ENCODE data around the gene ZFAND3.

ZFAND3 gene

DNA sequence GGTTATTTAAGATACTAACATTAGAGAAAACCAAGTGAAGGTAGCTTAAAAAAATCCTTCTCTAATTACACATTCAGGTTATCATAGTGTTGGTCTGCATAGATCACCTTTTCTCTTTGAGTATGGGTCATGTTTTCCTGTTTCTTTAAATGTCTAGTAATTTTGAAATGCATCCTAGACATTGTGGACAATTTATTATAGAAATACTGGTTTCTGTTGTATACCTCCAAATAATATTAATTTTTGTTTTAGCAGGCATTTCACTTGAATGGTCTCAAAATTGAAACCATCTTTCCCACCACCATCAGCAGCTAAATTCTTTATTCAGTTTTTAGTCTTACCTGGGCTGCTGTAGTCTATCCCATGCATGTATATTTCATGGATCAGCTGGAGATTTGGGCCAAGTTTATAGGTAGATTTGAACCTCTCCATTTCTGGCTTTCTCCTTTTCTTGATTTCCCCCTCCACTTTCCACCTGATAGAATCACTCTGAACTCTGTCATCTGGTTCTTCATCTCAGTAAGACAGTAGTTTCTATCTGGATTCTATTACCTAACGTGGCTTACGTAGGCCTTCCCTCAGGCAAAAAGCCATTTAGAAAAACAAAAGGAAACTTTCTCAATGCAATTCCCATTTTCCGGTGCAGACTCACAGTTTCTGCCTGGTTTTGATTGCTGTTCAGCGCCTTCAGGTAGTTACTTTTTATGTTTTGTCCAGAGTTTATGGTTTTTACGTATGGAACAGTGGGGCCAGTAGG is 52.3 kb downstream of the ZFAND3 start:
- DNase-seq = no peak
- TF ChIP-seq, protein P1, sequence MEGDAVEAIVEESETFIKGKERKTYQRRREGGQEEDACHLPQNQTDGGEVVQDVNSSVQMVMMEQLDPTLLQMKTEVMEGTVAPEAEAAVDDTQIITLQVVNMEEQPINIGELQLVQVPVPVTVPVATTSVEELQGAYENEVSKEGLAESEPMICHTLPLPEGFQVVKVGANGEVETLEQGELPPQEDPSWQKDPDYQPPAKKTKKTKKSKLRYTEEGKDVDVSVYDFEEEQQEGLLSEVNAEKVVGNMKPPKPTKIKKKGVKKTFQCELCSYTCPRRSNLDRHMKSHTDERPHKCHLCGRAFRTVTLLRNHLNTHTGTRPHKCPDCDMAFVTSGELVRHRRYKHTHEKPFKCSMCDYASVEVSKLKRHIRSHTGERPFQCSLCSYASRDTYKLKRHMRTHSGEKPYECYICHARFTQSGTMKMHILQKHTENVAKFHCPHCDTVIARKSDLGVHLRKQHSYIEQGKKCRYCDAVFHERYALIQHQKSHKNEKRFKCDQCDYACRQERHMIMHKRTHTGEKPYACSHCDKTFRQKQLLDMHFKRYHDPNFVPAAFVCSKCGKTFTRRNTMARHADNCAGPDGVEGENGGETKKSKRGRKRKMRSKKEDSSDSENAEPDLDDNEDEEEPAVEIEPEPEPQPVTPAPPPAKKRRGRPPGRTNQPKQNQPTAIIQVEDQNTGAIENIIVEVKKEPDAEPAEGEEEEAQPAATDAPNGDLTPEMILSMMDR (IDR thresholded peaks at IDR 0.05; ENCODE audit: borderline replicate concordance, extremely low read depth, low read length, poor library complexity, severe bottlenecking) = no peak
- TF ChIP-seq EZH2 (IDR thresholded peaks at IDR 0.05; ENCODE audit: borderline replicate concordance, low read depth, low read length, severe bottlenecking) = no peak
- Histone ChIP-seq H3K9me3 (ENCODE audit: insufficient read depth, low read length, severe bottlenecking) (peaks cover 3% of the 10 kb centered on the region), H2AFZ (ENCODE audit: low read depth, low read length) (no peak overlapping the region), H3K4me2 (ENCODE audit: insufficient read depth, low read length) (no peak overlapping the region), H4K20me1 (ENCODE audit: insufficient read depth, low read length) (peaks cover 52% of the 10 kb centered on the region), H3K27me3 (ENCODE audit: insufficient read depth, low read length, poor library complexity) (no peaks in the 10 kb centered on the region), H3K4me1 (ENCODE audit: insufficient read depth, low read length) (no peaks in the 10 kb centered on the region), H3K27ac (ENCODE audit: low read length) (no peak overlapping the region), H3K79me2 (ENCODE audit: insufficient read depth, low read length) (peaks cover 98% of the 10 kb centered on the region), H3K9ac (ENCODE audit: low read depth, low read length) (no peak overlapping the region), H3K36me3 (ENCODE audit: insufficient read depth, low read length) (no peaks in the 10 kb centered on the region), H3K4me3 (ENCODE audit: low read depth in 1 of 2, low read length in 2 of 2) (no peak overlapping the region)
- ATAC-seq (ENCODE audit: insufficient read depth, low read depth) = no peak

DNA sequence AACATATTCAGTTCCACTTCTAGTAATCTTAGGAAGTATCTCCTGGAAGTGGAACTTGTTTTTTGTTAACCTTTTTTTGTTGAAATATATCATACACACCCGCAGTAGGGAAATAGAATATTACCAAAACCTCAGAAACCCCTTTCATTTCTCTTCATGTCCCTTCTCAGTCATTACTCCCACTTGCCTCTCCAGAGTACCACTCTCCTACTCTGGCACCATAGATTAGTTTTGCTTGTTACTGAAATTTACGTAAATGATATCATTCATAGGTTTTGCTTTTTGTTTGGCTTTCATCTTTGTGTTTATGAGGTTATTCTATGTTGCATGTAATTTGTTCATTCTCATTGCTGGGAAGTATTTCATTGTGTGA is 52.8 kb downstream of the ZFAND3 start:
- DNase-seq = no peak
- no peaks in the 10 kb centered on the region for H3K4me1 ChIP-seq (ENCODE audit: insufficient read depth, low read length)
- H3K4me2 ChIP-seq (ENCODE audit: insufficient read depth, low read length) = no peak overlapping the region
- H3K36me3 ChIP-seq (ENCODE audit: insufficient read depth, low read length) = no peaks in the 10 kb centered on the region
- H2AFZ ChIP-seq (ENCODE audit: low read depth, low read length) = no peak overlapping the region
- H3K9ac ChIP-seq (ENCODE audit: low read depth, low read length) = no peak overlapping the region
- H3K27ac ChIP-seq (ENCODE audit: low read length) = no peak overlapping the region
- peaks cover 98% of the 10 kb centered on the region for H3K79me2 ChIP-seq (ENCODE audit: insufficient read depth, low read length)
- ATAC-seq (ENCODE audit: insufficient read depth, low read depth) = no peak
- peaks cover 3% of the 10 kb centered on the region for H3K9me3 ChIP-seq (ENCODE audit: insufficient read depth, low read length, severe bottlenecking)
- peaks cover 54% of the 10 kb centered on the region for H4K20me1 ChIP-seq (ENCODE audit: insufficient read depth, low read length)
- H3K4me3 ChIP-seq (ENCODE audit: low read depth in 1 of 2, low read length in 2 of 2) = no peak overlapping the region
- no peaks in the 10 kb centered on the region for H3K27me3 ChIP-seq (ENCODE audit: insufficient read depth, low read length, poor library complexity)
- TF ChIP-seq, protein P1 (IDR thresholded peaks at IDR 0.05; ENCODE audit: borderline replicate concordance, extremely low read depth, low read length, poor library complexity, severe bottlenecking) = no peak

DNA sequence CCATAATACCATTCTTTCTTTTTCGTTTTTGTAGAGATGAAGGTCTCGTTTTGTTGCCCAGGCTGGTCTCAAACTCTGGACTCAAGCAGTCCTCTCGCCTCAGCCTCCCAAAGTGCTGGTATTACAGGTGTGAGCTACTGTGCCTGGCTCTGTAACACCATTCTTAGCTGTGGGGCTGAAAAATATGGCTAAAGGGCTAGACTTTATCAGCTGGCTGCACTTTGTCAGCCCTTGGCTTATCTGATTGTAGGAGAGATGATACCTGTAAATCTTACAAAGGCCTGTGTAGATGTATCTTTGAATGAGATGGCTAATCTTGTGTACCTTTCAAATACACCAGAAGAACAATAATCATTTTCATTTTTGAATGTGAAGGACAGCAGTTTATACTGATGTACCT is 55.2 kb downstream of the ZFAND3 start:
- H4K20me1 ChIP-seq (ENCODE audit: insufficient read depth, low read length) = peaks cover 63% of the 10 kb centered on the region
- no peak overlapping the region for H2AFZ ChIP-seq (ENCODE audit: low read depth, low read length)

More for the DNA sequence above, 55.2 kb downstream of the ZFAND3 start:
- DNase-seq (no peak), ATAC-seq (ENCODE audit: insufficient read depth, low read depth) (no peak)
- H3K4me2 ChIP-seq (ENCODE audit: insufficient read depth, low read length) = no peak overlapping the region
- H3K9me3 ChIP-seq (ENCODE audit: insufficient read depth, low read length, severe bottlenecking) = peaks cover 3% of the 10 kb centered on the region
- H3K4me3 ChIP-seq (ENCODE audit: low read depth in 1 of 2, low read length in 2 of 2) = no peak overlapping the region
- no peak overlapping the region for H3K9ac ChIP-seq (ENCODE audit: low read depth, low read length)
- no peak overlapping the region for H3K27ac ChIP-seq (ENCODE audit: low read length)
- H3K27me3 ChIP-seq (ENCODE audit: insufficient read depth, low read length, poor library complexity) = no peaks in the 10 kb centered on the region
- H3K36me3 ChIP-seq (ENCODE audit: insufficient read depth, low read length) = no peaks in the 10 kb centered on the region
- H3K79me2 ChIP-seq (ENCODE audit: insufficient read depth, low read length) = peaks cover 97% of the 10 kb centered on the region
- TF ChIP-seq EZH2 (IDR thresholded peaks at IDR 0.05; ENCODE audit: borderline replicate concordance, low read depth, low read length, severe bottlenecking) = no peak
- TF ChIP-seq, protein P1 (IDR thresholded peaks at IDR 0.05; ENCODE audit: borderline replicate concordance, extremely low read depth, low read length, poor library complexity, severe bottlenecking) = no peak
- H3K4me1 ChIP-seq (ENCODE audit: insufficient read depth, low read length) = no peaks in the 10 kb centered on the region
